SK-N-SH (cell line): Measurements from ENCODE around the gene SETD3. TPM values are rescaled to one million over a fixed set of nuclear protein-coding genes. Genes with fewer than 3 reads are reported as not detected.

Experiments used
- CTCF ChIA-PET: fragments of 300-600, 350-600 bp; formaldehyde crosslinking; extraction: SDS; loops from one replicate; lab custom pipeline; 2021; lab: Yijun Ruan, JAX
- POLR2A ChIA-PET: fragments of 350-600 bp; sonication (Branson Sonifier 250); formaldehyde crosslinking; extraction: SDS; loops from one replicate; lab custom pipeline; 2020; ENCODE audit warnings: antibody characterized with exemption, inconsistent platforms; lab: Yijun Ruan, JAX
- DNase-seq: peaks from one replicate; pipeline ENCODE4 v3.0.0; 2012
- H2AFZ ChIP-seq: fragments of 200-600 bp; sonication (generic); 2 replicates; pipeline ENCODE4 v1.8.1; 2016; ENCODE audit warnings: antibody characterized with exemption, mild to moderate bottlenecking, low read depth
- H3F3A ChIP-seq: fragments of 200-600 bp; sonication (generic); replicated peaks from 2 replicates; pipeline ENCODE3; 2016; ENCODE audit warnings: antibody characterized with exemption, mild to moderate bottlenecking; ENCODE audit not compliant: insufficient read depth
- H3K27ac ChIP-seq, 2 experiments: fragments of 200-500 bp in 1 of 2; fragments of 200-600 bp in 1 of 2; sonication (Bioruptor generic) in 1 of 2; sonication (generic), shearing (Covaris generic) in 1 of 2; 2 replicates each; pipeline versions ENCODE4 v1.5.1 to v1.6.1; 2014 to 2016; ENCODE audit warnings: low read depth in 2 of 2, inconsistent platforms in 1 of 2, low read length in 1 of 2, mild to moderate bottlenecking in 1 of 2, mixed read lengths in 1 of 2
- H3K27me3 ChIP-seq: fragments of 200-600 bp; sonication (generic), shearing (Covaris generic); 2 replicates; pipeline ENCODE4 v1.6.1; 2016; ENCODE audit warnings: mixed run types; ENCODE audit not compliant: insufficient read depth
- H3K36me3 ChIP-seq, 2 experiments: fragments of 200-500 bp in 1 of 2; fragments of 200-600 bp in 1 of 2; sonication (Bioruptor generic) in 1 of 2; sonication (generic) in 1 of 2; replicated peaks in 1 of 2; 2 replicates each; pipeline versions ENCODE3 to v1.5.1; 2014 to 2016; ENCODE audit warnings: low read length in 1 of 2, mild to moderate bottlenecking in 1 of 2; ENCODE audit not compliant: insufficient read depth in 2 of 2, control insufficient read depth in 1 of 2
- H3K4me1 ChIP-seq, 2 experiments: fragments of 200-500 bp in 1 of 2; fragments of 200-600 bp in 1 of 2; sonication (Bioruptor generic) in 1 of 2; sonication (generic), shearing (Covaris generic) in 1 of 2; 2 replicates each; pipeline versions ENCODE4 v1.5.1 to v1.6.1; 2014 to 2016; ENCODE audit warnings: low read depth in 1 of 2, low read length in 1 of 2, mixed run types in 1 of 2; ENCODE audit not compliant: insufficient read depth in 2 of 2, control insufficient read depth in 1 of 2
- H3K4me2 ChIP-seq: fragments of 200-600 bp; sonication (generic), shearing (Covaris generic); 2 replicates; pipeline ENCODE4 v1.6.1; 2017; ENCODE audit warnings: mixed run types
- H3K4me3 ChIP-seq, 2 experiments: fragments of 200-500 bp in 1 of 2; fragments of 200-600 bp in 1 of 2; sonication (Bioruptor generic) in 1 of 2; sonication (generic), shearing (Covaris generic) in 1 of 2; 2 replicates each; pipeline versions ENCODE4 v1.5.1 to v1.8.1; 2014 to 2016; ENCODE audit warnings: low read depth in 2 of 2, inconsistent platforms in 1 of 2, low read length in 1 of 2, mild to moderate bottlenecking in 1 of 2, mixed read lengths in 1 of 2, moderate library complexity in 1 of 2
- H3K79me2 ChIP-seq: fragments of 200-600 bp; sonication (generic); 2 replicates; pipeline ENCODE4 v1.8.1; 2017; ENCODE audit warnings: mild to moderate bottlenecking; ENCODE audit not compliant: insufficient read depth
- H3K9ac ChIP-seq: fragments of 200-600 bp; sonication (generic); 2 replicates; pipeline ENCODE4 v1.6.1; 2017; ENCODE audit warnings: mixed run types
- H3K9me2 ChIP-seq: fragments of 200-600 bp; sonication (generic); 2 replicates; pipeline ENCODE4 v1.6.1; 2017; ENCODE audit warnings: mixed run types
- H3K9me3 ChIP-seq: fragments of 200-600 bp; sonication (generic); 2 replicates; pipeline ENCODE4 v1.6.1; 2017; ENCODE audit warnings: mixed run types, mild to moderate bottlenecking, moderate library complexity
- H4K20me1 ChIP-seq: fragments of 200-600 bp; sonication (generic); 2 replicates; pipeline ENCODE4 v1.6.1; 2017; ENCODE audit warnings: mild to moderate bottlenecking, mixed run types; ENCODE audit not compliant: insufficient read depth
- ELF1 ChIP-seq: IDR thresholded peaks from 2 replicates; pipeline ENCODE4 v1.4.0; 2012
- EP300 ChIP-seq, 2 experiments: IDR thresholded peaks; 2 replicates each; pipeline versions ENCODE4 v1.4.0 to v1.6.1; 2012; ENCODE audit warnings: borderline replicate concordance in 1 of 2, low read depth in 1 of 2, low read length in 1 of 2
- FOSL2 ChIP-seq: IDR thresholded peaks from 2 replicates; pipeline ENCODE4 v1.4.0; 2012; ENCODE audit warnings: low read depth, mild to moderate bottlenecking, moderate library complexity, borderline replicate concordance
- FOXJ3 ChIP-seq: sonication (generic); formaldehyde crosslinking; IDR thresholded peaks from 2 replicates; pipeline ENCODE4 v1.5.1; 2020; ENCODE audit warnings: mild to moderate bottlenecking, missing genetic modification reagents
- GABPA ChIP-seq: IDR thresholded peaks from 2 replicates; pipeline ENCODE4 v1.4.0; 2012; ENCODE audit warnings: low read depth, mild to moderate bottlenecking
- IRF3 ChIP-seq: fragments of 150-350 bp; IDR thresholded peaks from 2 replicates; pipeline ENCODE4 v1.6.1; 2016; ENCODE audit warnings: mild to moderate bottlenecking, low read depth, low read length
- MAX ChIP-seq: IDR thresholded peaks from 2 replicates; pipeline ENCODE4 v1.4.0; 2012; ENCODE audit warnings: low read depth
- MXI1 ChIP-seq: IDR thresholded peaks from 2 replicates; pipeline ENCODE4 v1.6.1; 2012; ENCODE audit warnings: mild to moderate bottlenecking, low read depth, low read length, improper control_type of control experiment
- REST ChIP-seq: IDR thresholded peaks from 2 replicates; pipeline ENCODE4 v1.6.1; 2012; ENCODE audit warnings: mild to moderate bottlenecking, low read depth, low read length, moderate library complexity
- TAF1 ChIP-seq: IDR thresholded peaks from 2 replicates; pipeline ENCODE4 v1.6.1; 2012; ENCODE audit warnings: low read depth, mild to moderate bottlenecking, low read length, moderate library complexity, borderline replicate concordance
- WGBS: methylation state at CpG from one replicate; pipeline ENCODE4 v1.1.6; 2017; ENCODE audit warnings: low lambda C conversion rate; 5-methylcytosine and 5-hydroxymethylcytosine counted together
- polyA plus RNA-seq, 3 experiments: library from polyadenylated mRNA; depleted of rRNA; stranded (reverse); fragments of >200 nt; gene quantifications; 2 replicates each; pipeline ENCODE4 v1.2.3, GENCODE V29; 2012

The SETD3 gene
- polyA plus RNA-seq, 1 of the 3 experiments (the other 2 are of a cell fraction) = 19.1 TPM

- H4K20me1 ChIP-seq = peaks cover 88% of the 10 kb centered on the region
- H3K4me1 ChIP-seq = peaks cover 11 to 14% of the 10 kb centered on the region in 2 experiments; a peak in 3 of 4 replicates
- no peak for TF ChIP-seq EP300 (IDR thresholded peaks at IDR 0.05; ENCODE audit: borderline replicate concordance in 1 of 2, low read depth in 1 of 2, low read length in 1 of 2)
- no peak for TF ChIP-seq MAX
- no peak for TF ChIP-seq ELF1
- no peak overlapping the region for H2AFZ ChIP-seq
- H3F3A ChIP-seq = peaks cover 4% of the 10 kb centered on the region
- H3K27ac ChIP-seq = no peak overlapping the region
- H3K4me3 ChIP-seq = no peak overlapping the region
- H3K4me2 ChIP-seq = no peak overlapping the region
- H3K9me3 ChIP-seq = no peaks in the 10 kb centered on the region
- peaks cover 100% of the 10 kb centered on the region for H3K79me2 ChIP-seq
- H3K9me2 ChIP-seq = no peaks in the 10 kb centered on the region
- WGBS = 94% methylated on average over 7 of the region's 7 CpGs
- no peak for DNase-seq
- H3K36me3 ChIP-seq = peaks cover 0 to 3% of the 10 kb centered on the region in 2 experiments
- H3K27me3 ChIP-seq = no peaks in the 10 kb centered on the region
- POLR2A ChIA-PET = no interaction called here
- no peak overlapping the region for H3K9ac ChIP-seq
- CTCF ChIA-PET = interaction anchor here (0.8 kb wide), 1 partner anchor 444 kb away, joined by 3 read pairs; no protein-coding TSS in a partner anchor
Measured at GRCh38 chr14:99471731-99472130, 8.9 kb downstream of the SETD3 start.

GRCh38 chr14:99468836-99469592 lies 11.6 kb downstream of the SETD3 start:
- TF ChIP-seq FOSL2 = no peak
- no peak for TF ChIP-seq MXI1
- no peak for TF ChIP-seq REST
- TF ChIP-seq TAF1 = no peak
- no peak for TF ChIP-seq FOXJ3 (CRISPR knock-in tag)
- no peak for TF ChIP-seq IRF3
- no peak for TF ChIP-seq GABPA
- TF ChIP-seq ELF1 = no peak
- Histone ChIP-seq H4K20me1 (peaks cover 74% of the 10 kb centered on the region), H3K9me3 (no peaks in the 10 kb centered on the region), H2AFZ (no peak overlapping the region), H3K27me3 (no peaks in the 10 kb centered on the region), H3K79me2 (peaks cover 89% of the 10 kb centered on the region), H3K36me3 (peaks cover 3 to 17% of the 10 kb centered on the region in 2 experiments), H3K27ac (no peak overlapping the region), H3F3A (peaks cover 4% of the 10 kb centered on the region), H3K4me1 (peaks cover 10 to 11% of the 10 kb centered on the region in 2 experiments; a peak in 3 of 4 replicates), H3K4me3 (no peak overlapping the region), H3K9me2 (no peaks in the 10 kb centered on the region), H3K4me2 (no peak overlapping the region), H3K9ac (no peak overlapping the region)
- CTCF ChIA-PET = interaction anchor here (1.7 to 2.1 kb wide), 2 partner anchors 49 to 53 kb away, joined by 4 to 5 read pairs; no protein-coding TSS in a partner anchor
- no peak for DNase-seq
- POLR2A ChIA-PET = no interaction called here
- 89% methylated on average over 8 of the region's 8 CpGs for WGBS
